B cell (primary cell): ENCODE results near the gene PRTN3. TPM values are rescaled to one million over a fixed set of nuclear protein-coding genes. Genes with fewer than 3 reads are reported as not detected.

Experiments
- ATAC-seq: fragments of 200-7000 bp; cut with Tn5 transposase; one replicate; pipeline ENCODE4 v1.10.0; 2021; ENCODE audit warnings: low read depth, mild to moderate bottlenecking, moderate number of reproducible peaks, moderate library complexity
- CTCF ChIA-PET: fragments of 350-600 bp; sonication (Branson Sonifier 250); formaldehyde crosslinking; loops from one replicate; lab custom pipeline; 2021; ENCODE audit warnings: antibody characterized with exemption, inconsistent platforms; lab: Charles Lee
- POLR2A ChIA-PET: fragments of 350-600 bp; sonication (Branson Sonifier 250); formaldehyde crosslinking; loops from one replicate; lab custom pipeline; 2021; ENCODE audit warnings: antibody characterized with exemption; lab: Charles Lee
- DNase-seq: peaks from one replicate; pipeline ENCODE4 v3.0.0; 2013
- H2AFZ ChIP-seq: 2 replicates; pipeline ENCODE4 v1.6.1; 2012; ENCODE audit warnings: mild to moderate bottlenecking, low read depth, low read length; ENCODE audit not compliant: insufficient read depth, poor library complexity, severe bottlenecking
- H3K27ac ChIP-seq, 2 donors: 1 replicate in 1 of 2; 2 replicates in 1 of 2; pipeline ENCODE4 v1.5.1; 2012 to 2013; ENCODE audit warnings: low read length in 2 of 2, mild to moderate bottlenecking in 2 of 2, moderate library complexity in 1 of 2
- H3K27me3 ChIP-seq, 4 experiments: fragments of 200-600 bp in 1 of 4; sonication (generic) in 1 of 4; replicated peaks in 1 of 4; 1 replicate in 2 of 4; 2 replicates in 2 of 4; pipeline versions ENCODE4 v1.6.1 to v1.7.0; 2013 to 2016; ENCODE audit warnings: low read length in 3 of 4, mild to moderate bottlenecking in 2 of 4, mixed read lengths in 1 of 4, moderate library complexity in 1 of 4; ENCODE audit not compliant: insufficient read depth in 4 of 4, control insufficient read depth in 3 of 4; ENCODE audit errors: control extremely low read depth in 1 of 4
- H3K36me3 ChIP-seq, 2 experiments: replicated peaks in 1 of 2; 1 replicate in 1 of 2; 2 replicates in 1 of 2; pipeline versions ENCODE4 v1.6.1 to v1.7.1; 2013; ENCODE audit warnings: low read length in 1 of 2; ENCODE audit not compliant: insufficient read depth in 2 of 2, control insufficient read depth in 1 of 2; ENCODE audit errors: control extremely low read depth in 1 of 2, extremely low read depth in 1 of 2
- H3K4me1 ChIP-seq, 2 donors: fragments of 200-600 bp in 1 of 2; sonication (generic) in 1 of 2; 1 replicate in 1 of 2; 2 replicates in 1 of 2; pipeline versions ENCODE4 v1.5.1 to v1.6.1; 2013 to 2017; ENCODE audit warnings: low read length in 2 of 2; ENCODE audit not compliant: control insufficient read depth in 2 of 2, insufficient read depth in 2 of 2
- H3K4me2 ChIP-seq: replicated peaks from 2 replicates; pipeline ENCODE3; 2012; ENCODE audit warnings: mild to moderate bottlenecking, low read depth, low read length; ENCODE audit not compliant: poor library complexity, severe bottlenecking
- H3K4me3 ChIP-seq, 5 experiments: fragments of 200-600 bp in 1 of 5; sonication (generic) in 1 of 5; 1 replicate in 3 of 5; 2 replicates in 2 of 5; pipeline versions ENCODE4 v1.5.1 to v1.7.0; 2011 to 2016; ENCODE audit warnings: low read length in 4 of 5, mild to moderate bottlenecking in 4 of 5, low read depth in 2 of 5, control low read depth in 1 of 5, moderate library complexity in 1 of 5; ENCODE audit not compliant: insufficient read depth in 1 of 5; ENCODE audit errors: control extremely low read depth in 1 of 5, extremely low read depth in 1 of 5
- H3K79me2 ChIP-seq: fragments of 200-600 bp; sonication (generic); one replicate; pipeline ENCODE4 v1.6.0; 2016; ENCODE audit warnings: low read length; ENCODE audit not compliant: control insufficient read depth, insufficient read depth
- H3K9ac ChIP-seq: fragments of 200-600 bp; sonication (generic); 2 replicates; pipeline ENCODE4 v1.6.1; 2017; ENCODE audit warnings: mild to moderate bottlenecking, low read length, moderate library complexity
- H3K9me3 ChIP-seq, 3 donors: one replicate each; pipeline versions ENCODE4 v1.6.1 to v1.7.1; 2013; ENCODE audit warnings: low read length in 2 of 3; ENCODE audit not compliant: control insufficient read depth in 2 of 3, insufficient read depth in 1 of 3; ENCODE audit errors: control extremely low read depth in 1 of 3
- H4K20me1 ChIP-seq: 2 replicates; pipeline ENCODE4 v1.6.0; 2012; ENCODE audit warnings: mild to moderate bottlenecking, low read length; ENCODE audit not compliant: insufficient read depth, control insufficient read depth, poor library complexity, severe bottlenecking
- H3K27ac Mint-ChIP-seq: one replicate; pipeline ENCODE4 v1.8.0; 2021; ENCODE audit warnings: mixed read lengths
- H3K27me3 Mint-ChIP-seq: one replicate; pipeline ENCODE4 v1.8.0; 2021; ENCODE audit warnings: mixed read lengths
- H3K4me1 Mint-ChIP-seq: one replicate; pipeline ENCODE4 v1.8.0; 2021; ENCODE audit warnings: mixed read lengths
- H3K4me3 Mint-ChIP-seq: one replicate; pipeline ENCODE4 v1.8.0; 2021; ENCODE audit warnings: mixed read lengths
- H3K9me3 Mint-ChIP-seq: one replicate; pipeline ENCODE4 v1.8.0; 2022; ENCODE audit warnings: mixed read lengths; ENCODE audit not compliant: insufficient read depth
- EZH2 ChIP-seq: IDR thresholded peaks from 2 replicates; pipeline ENCODE4 v1.6.1; 2012; ENCODE audit warnings: borderline replicate concordance, low read depth, mild to moderate bottlenecking, moderate library complexity, low read length; ENCODE audit not compliant: insufficient read depth, poor library complexity, severe bottlenecking
- WGBS: methylation state at CpG from one replicate; pipeline ENCODE4 v1.1.5; 2013; ENCODE audit warnings: missing lambda C conversion rate; ENCODE audit not compliant: insufficient coverage; 5-methylcytosine and 5-hydroxymethylcytosine counted together
- intact Hi-C: fragments of 100-400 bp; cut with micrococcal nuclease; formaldehyde crosslinking; loops from one replicate; pipeline ENCODE4 v1.10.0; 2022
- polyA plus RNA-seq: library from polyadenylated mRNA; depleted of rRNA; stranded (reverse); fragments of >200 nt; gene quantifications from 2 replicates; pipeline ENCODE4 v1.2.3, GENCODE V29; 2012
- total RNA-seq, 2 donors: library from RNA; stranded (reverse); fragments of 120-200 nt in 1 of 2; gene quantifications; 1 replicate in 1 of 2; 2 replicates in 1 of 2; pipeline versions ENCODE4 v1.2.3 to v1.2.4, GENCODE V29; 2013 to 2022
- TF ChIP-seq, protein P1 (sequence below): fragments of 200-600 bp; IDR thresholded peaks from one replicate; pipeline ENCODE4 v1.8.0; 2022; ENCODE audit warnings: antibody characterized with exemption, mild to moderate bottlenecking

Gene PRTN3
- total and polyA plus RNA-seq, 2 donors (not counting 1 experiment from before 2014, with no cell fraction given): not detected

DNA sequence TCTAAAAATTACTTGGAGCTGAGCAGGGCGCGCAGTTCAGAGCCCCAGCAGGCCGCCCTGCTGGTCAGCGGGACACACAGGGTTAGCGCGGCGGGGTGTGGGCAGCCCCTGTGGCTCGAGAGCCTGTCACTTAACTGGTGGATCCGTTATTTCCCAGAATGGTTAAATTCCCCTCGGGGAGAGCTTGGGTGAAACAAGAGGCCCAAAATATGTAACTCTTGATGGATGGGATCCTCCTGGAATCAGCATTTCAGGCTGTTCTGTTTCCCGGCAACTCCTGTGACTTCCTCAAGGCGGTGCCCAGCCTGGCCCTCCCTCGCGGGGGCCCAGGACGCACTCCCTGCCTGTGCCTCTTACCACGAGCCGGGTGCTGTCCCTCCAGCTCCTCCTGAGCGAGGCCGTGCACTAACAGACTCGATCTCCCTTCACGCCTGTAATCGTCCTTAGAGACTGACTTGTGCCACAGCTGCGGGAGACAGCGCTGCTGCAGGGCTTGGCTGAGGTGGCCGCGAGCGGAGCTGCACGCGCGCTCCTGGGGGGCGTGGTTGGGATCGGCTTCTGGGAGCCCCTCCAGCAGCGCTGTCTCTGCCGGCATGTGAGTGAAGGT is 33.9 kb upstream of the PRTN3 start:
- Histone ChIP-seq H3K27me3 (no peaks in the 10 kb centered on the region), H3K36me3 (peaks cover 6 to 83% of the 10 kb centered on the region in 2 experiments), H4K20me1 (peaks cover 100% of the 10 kb centered on the region), H3K4me1 (peaks cover 0 to under 1% of the 10 kb centered on the region in 2 donors), H3K4me3 (no peak overlapping the region), H3K9ac (no peak overlapping the region), H3K4me2 (no peak overlapping the region), H2AFZ (no peak overlapping the region), H3K9me3 (no peaks in the 10 kb centered on the region), H3K27ac (no peak overlapping the region), H3K79me2 (peaks cover 62% of the 10 kb centered on the region)
- no peak for ATAC-seq
- intact Hi-C loops: no loop called here
- Mint-ChIP-seq H3K4me3 (no peak overlapping the region), H3K27me3 (no peaks in the 10 kb centered on the region), H3K9me3 (no peaks in the 10 kb centered on the region), H3K4me1 (peaks cover 11% of the 10 kb centered on the region), H3K27ac (no peak overlapping the region)
- CTCF ChIA-PET: no interaction called here
- TF ChIP-seq, protein P1, sequence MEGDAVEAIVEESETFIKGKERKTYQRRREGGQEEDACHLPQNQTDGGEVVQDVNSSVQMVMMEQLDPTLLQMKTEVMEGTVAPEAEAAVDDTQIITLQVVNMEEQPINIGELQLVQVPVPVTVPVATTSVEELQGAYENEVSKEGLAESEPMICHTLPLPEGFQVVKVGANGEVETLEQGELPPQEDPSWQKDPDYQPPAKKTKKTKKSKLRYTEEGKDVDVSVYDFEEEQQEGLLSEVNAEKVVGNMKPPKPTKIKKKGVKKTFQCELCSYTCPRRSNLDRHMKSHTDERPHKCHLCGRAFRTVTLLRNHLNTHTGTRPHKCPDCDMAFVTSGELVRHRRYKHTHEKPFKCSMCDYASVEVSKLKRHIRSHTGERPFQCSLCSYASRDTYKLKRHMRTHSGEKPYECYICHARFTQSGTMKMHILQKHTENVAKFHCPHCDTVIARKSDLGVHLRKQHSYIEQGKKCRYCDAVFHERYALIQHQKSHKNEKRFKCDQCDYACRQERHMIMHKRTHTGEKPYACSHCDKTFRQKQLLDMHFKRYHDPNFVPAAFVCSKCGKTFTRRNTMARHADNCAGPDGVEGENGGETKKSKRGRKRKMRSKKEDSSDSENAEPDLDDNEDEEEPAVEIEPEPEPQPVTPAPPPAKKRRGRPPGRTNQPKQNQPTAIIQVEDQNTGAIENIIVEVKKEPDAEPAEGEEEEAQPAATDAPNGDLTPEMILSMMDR: no peak
- TF ChIP-seq EZH2: no peak
- 97% methylated on average over 27 of the region's 34 CpGs for WGBS
- peak; percentile 27 for DNase-seq
- POLR2A ChIA-PET: interaction anchor here (0.6 kb wide), 1 partner anchor 54 kb away, joined by 3 read pairs; no protein-coding TSS in a partner anchor

DNA sequence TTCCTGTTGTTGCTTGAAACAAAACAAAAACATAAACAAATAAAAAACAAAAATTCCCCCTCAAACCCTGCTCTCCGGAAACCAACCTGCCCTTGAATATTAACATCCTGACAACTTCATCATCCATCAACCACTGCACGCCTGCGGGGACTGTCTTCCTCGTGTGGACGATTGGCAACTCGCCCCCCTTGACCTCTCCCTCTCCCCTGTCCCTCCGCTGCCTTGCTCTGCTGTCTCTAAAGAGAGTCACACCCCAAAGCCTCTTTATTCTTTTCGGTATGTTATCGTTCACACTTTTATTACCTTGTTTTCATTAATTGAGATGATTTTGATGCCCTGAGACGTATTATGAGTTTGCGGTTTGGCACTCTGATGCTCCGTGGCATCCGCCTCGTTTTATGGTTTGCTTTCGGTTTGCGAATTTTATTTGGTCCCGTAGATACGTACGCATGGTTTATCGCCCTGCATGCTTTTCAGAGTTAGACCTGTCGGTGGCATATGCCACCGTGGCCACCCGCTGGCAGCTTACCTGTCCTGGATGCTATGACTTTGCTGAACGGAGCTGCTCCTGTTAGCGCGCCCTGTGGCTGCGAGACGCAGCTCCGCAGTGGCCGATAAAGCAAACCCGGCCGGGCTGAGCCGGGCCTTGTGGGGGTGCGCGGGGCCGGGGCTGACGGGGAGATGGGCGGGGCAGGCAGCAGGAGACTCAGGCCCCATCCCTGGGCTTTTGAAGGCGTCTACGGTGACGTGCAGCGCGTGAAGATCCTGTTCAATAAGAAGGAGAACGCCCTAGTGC is 33.0 kb upstream of the PRTN3 start:
- Mint-ChIP-seq H3K4me1 (peaks cover 4% of the 10 kb centered on the region), H3K27ac (no peak overlapping the region), H3K27me3 (no peaks in the 10 kb centered on the region), H3K9me3 (no peaks in the 10 kb centered on the region), H3K4me3 (no peak overlapping the region)
- DNase-seq (no peak), ATAC-seq (no peak)
- ChIA-PET CTCF (no interaction called here), POLR2A (no interaction called here)
- Histone ChIP-seq H3K4me3 (no peak overlapping the region), H3K9me3 (no peaks in the 10 kb centered on the region), H4K20me1 (peaks cover 94% of the 10 kb centered on the region), H3K4me1 (no peaks in the 10 kb centered on the region), H3K27me3 (no peaks in the 10 kb centered on the region), H3K27ac (no peak overlapping the region), H3K36me3 (peaks cover 6 to 77% of the 10 kb centered on the region in 2 experiments), H3K9ac (no peak overlapping the region), H3K79me2 (peaks cover 53% of the 10 kb centered on the region), H2AFZ (no peak overlapping the region), H3K4me2 (no peak overlapping the region)
- no peak for TF ChIP-seq EZH2
- TF ChIP-seq, protein P1: no peak
- intact Hi-C loops: no loop called here
- WGBS: 97% methylated on average over 40 of the region's 44 CpGs
